Globus pallidus (tissue), 1 donor: Measurements from ENCODE around the gene NEURL3.
"Not testable (repeated sequence)": the region's sequence is repeated elsewhere in the genome, so short reads cannot be mapped to it uniquely, and the experiment has no call there.

Experiments
- DNase-seq: peaks from one replicate; pipeline ENCODE4 v3.0.0-alpha.2; 2015; ENCODE audit warnings: low spot score

NEURL3 gene

GRCh38 chr2:96506016-96506906 is 1.1 kb upstream of the NEURL3 start:
- no peak for DNase-seq

GRCh38 chr2:96503637-96504243 is 1.4 kb downstream of the NEURL3 start:
- DNase-seq: no peak

GRCh38 chr2:96502891-96503636 is 2.1 kb downstream of the NEURL3 start:
- DNase-seq: no peak

DNA sequence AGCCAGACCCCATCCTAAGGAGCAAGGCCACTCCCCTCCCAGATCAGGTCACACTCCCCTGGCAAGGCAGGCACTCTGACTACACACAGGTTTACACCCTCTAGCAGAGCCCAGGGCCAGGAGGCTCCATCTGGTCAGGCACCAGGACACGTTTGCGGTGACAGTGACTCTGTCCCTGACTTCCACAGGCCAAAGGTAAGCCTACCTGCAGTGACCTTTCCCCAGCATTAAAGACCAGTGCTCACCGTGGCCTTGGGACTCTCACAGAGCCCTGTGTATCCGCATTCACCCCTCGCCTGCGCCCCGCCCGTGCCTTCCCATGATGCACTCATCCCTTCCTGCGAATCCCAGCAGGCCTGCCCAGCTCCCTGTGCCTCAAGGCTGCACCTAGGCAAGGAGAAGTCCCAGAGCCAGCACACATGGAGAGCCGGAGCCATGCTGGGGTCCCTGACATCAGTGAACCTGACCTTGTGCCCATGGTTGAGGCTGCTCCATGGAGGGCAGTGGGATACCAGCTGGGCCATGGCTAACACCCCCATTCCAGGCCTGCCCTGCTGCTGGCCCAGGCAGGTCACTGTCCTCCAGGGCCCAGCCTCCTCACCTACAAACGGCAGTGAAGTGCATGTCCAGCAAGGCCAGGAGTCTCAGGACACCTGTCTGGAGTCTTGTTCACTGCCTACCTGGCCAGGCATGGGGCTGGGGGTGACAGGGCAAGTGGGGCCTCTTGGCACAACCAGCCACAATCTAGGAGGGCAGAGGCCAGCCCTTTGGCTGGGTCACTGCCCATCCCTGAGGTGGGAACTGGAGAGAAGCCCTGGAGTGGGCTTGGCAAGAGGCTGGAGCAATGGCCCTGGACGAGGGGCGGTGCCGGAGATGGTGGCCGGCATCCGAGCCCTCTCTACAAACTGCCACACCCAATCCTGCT is 3.0 kb downstream of the NEURL3 start:
- no peak for DNase-seq

DNA sequence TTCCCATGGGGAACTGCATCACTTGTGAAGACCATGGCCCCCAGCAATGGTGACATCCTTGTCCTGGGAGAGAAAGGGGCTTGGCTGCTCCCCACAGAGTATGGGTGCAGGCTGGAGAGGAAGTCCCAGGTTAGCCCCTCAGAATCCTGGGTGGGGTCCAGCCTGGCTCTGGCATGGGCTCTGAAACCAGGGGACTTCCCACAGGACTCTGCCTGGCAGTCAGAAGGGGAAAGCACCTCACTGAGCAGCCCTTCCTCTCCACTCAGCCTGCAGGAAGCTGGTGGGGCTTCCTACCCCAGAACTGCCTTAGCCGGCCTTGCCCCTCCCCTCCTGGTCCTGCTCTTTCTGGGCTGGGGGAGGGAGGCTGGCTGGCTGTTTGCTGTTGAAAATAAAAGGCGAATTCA is 3.7 kb downstream of the NEURL3 start:
- no peak for DNase-seq

DNA sequence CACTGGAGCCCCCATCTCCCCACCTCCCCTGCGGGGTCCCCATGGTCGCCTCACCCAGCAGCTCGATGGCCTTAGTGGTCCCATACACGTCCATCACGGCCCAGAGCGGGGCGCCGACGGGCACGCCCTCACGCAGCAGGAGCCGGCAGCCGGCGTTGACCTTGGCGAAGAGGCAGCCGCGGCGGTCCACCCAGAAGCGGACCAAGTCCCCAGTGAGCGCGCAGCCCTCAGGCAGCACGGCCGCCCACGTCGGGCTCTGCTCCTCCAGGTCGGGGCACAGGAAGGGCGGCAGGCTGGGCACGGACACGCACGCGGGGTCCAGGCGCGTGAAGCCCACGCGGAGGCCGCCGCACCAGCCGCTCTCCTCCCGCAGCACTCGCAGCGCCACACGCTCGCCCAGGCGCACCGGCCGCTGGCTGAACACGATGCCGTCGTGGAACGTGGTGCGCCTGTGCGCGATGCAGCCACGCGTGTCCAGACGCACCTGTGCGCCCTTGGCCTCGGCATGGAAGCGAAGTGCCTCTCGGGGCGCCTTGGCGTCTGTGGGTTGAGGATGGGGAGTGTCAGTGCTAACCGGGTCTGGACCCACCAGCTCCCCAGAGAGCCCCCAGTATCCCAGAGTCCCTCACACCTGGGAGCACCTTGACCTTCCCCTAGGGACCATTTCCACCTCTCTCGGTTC is 4.6 kb downstream of the NEURL3 start:
- DNase-seq: no peak

DNA sequence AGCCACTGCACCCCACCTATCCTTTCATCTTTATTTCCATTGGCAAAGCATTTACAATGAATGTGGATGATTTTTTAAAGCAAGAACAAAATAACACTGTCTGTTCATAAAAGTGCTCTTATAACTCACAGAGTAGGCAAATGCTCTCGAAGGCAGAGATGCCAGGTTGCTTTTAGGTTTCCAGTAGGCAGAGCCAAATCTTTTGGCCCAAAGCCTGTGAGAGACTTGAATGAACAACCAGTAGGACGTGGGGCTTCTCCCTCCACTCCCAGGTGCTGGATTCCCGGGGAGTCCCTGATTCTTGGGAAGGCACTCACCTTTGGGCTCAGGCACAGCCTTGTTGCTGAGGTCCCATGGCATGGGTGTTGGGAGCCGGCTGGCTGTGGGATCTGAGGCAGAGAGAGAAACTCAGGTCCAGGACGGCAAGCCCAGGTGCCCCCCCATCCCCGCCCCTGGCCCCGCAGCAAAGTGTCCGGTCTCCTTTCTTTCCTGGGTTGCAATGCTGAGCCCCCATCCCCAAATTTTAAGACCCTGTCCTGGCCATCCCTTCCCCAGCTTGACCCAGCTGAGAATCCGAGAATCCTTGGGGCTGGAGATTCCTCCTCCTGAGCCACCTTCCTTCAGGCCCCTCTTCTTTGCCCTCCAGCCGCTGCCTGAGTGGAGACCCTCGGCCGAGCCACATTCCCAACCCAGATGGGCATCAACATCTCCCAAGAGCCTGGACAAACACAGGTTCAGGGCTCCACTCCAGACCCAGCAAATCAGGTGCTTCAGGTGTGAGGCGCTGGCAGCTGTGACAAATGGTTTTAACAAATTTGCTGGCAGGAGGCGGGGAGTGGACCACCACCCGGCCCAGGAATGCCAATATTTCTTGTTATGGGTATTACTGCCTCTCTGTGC is 5.8 kb downstream of the NEURL3 start:
- DNase-seq: no peak

DNA sequence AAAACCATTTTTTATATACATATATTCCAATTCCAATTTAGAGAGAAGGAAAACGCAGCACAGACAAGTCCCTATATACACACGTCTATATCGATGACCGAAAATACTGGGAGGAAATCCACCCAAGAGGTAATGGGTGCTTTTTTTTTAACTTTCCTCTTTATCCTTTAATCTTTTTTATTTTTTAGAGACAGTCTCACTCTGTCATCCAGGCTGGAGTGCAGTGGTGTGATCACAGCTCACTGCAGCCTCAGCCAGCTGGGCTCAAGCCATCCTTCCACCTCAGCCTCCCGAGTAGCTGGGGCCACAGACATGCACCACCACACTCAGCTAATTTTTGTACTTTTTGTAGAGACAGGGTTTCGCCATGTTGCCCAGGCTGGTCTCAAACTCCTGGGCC is 6.5 kb downstream of the NEURL3 start:
- not testable (repeated sequence) for DNase-seq

DNA sequence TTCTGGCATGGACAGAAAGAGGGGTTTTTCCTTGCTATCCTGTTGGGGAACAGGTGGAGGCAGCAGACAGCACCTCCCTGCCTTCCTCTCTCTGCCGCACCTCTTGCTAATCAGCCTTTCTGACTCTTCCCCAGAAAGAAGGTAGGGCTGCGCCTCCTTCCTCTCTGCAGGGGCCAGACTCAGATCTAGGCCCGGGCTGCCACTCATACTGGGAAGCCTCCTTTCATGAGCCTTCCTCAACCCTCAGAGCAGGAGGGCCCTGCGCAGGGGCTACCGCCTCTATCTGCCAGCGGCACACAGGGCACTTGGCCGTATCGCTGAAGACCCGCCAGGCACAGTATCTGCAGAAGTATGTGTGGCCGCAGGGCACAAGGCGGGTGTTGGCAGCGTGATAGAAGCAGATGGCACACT is 7.1 kb downstream of the NEURL3 start:
- DNase-seq: no peak

DNA sequence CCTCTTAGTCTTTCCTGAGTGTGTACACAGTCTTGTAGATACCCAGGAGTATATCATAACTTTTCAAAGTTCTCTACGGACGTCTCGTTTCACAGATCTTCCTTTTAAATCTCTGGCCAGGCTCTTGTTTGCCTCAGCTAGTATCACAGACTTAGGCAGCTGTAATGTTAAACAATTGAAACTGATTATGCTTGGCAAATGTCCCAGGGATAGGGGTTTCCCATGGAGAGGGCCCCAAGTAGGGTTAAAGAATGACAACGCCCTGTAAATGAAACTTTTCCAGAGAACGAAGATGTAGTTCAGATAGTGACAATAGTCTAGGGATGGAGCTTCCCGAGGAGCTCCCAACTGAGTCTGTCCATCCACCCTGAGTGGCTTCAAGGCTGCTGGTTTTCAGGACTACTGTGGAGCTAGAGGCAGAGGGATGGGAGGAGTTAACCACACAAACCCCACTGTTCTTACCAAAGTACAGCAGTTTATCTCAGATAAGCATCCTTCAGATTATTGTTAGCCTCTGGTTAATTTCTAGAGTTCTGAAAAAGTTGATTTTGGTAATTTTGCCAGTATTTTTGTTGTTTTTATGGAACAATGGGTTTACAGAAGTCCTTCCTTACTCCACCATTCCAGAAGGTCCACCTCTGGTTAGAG is 9.1 kb downstream of the NEURL3 start:
- no peak for DNase-seq

- DNase-seq: no peak
Measured at GRCh38 chr2:96494188-96494587, 11.0 kb downstream of the NEURL3 start.

DNA sequence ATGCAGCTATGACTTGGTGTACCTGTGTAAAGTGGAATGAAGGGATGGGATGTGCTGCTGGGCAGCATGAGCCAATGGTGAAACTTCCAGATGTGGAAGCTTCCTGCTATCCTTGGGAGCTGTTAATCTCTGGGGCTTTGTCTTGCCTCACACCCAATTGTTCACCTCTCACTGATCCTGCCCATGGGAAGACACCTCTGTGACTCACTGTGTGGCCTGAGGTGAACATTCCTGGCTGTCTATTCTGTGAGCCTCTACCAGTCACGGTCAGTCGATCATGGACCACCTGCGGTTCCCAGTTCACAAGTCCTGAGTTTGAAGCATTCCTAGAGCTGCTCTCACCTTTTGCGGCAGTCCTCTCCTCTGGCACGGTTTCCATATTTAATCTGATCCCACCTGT is 12.1 kb downstream of the NEURL3 start:
- no peak for DNase-seq

GRCh38 chr2:96491860-96492497 is 13.2 kb downstream of the NEURL3 start:
- no peak for DNase-seq

DNA sequence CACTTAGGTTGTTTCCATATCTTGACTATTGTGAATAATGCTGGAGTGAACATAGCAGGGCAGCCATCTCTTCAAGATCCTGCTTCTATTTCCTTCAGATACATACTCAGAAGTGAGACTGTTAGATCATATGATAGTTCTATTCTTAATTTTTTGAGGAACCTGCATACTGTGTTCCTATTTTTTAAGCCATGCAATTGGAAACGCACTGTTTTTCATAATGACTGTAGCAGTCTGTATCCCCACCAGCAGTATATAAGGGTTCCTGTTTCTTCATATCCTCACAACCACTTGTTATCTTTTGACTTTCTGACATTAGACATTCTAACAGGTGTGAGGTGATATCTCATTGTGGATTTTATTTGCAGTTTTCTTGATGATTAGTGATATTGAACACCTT is 15.5 kb downstream of the NEURL3 start:
- DNase-seq: no peak

- no peak for DNase-seq
Measured at GRCh38 chr2:96489261-96489660, 15.9 kb downstream of the NEURL3 start.

DNA sequence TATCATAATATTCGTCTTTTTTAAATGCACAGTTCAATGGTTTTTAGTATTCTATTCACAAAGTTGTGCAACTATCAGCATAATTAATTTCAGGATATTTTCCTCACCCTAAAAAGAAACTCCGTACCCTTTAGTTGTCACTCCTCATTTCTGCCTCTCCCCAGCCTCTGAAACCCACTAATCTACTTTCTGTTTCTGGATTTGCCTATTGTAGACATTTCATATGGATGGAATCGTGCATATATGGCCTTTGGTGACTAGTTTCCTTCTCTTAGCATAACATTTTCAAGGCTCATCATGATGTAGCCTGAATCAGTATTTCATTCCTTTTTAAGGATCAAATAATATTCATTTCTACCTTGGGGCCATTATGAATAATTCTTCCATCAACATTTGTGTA is 18.5 kb downstream of the NEURL3 start:
- DNase-seq: no peak

DNA sequence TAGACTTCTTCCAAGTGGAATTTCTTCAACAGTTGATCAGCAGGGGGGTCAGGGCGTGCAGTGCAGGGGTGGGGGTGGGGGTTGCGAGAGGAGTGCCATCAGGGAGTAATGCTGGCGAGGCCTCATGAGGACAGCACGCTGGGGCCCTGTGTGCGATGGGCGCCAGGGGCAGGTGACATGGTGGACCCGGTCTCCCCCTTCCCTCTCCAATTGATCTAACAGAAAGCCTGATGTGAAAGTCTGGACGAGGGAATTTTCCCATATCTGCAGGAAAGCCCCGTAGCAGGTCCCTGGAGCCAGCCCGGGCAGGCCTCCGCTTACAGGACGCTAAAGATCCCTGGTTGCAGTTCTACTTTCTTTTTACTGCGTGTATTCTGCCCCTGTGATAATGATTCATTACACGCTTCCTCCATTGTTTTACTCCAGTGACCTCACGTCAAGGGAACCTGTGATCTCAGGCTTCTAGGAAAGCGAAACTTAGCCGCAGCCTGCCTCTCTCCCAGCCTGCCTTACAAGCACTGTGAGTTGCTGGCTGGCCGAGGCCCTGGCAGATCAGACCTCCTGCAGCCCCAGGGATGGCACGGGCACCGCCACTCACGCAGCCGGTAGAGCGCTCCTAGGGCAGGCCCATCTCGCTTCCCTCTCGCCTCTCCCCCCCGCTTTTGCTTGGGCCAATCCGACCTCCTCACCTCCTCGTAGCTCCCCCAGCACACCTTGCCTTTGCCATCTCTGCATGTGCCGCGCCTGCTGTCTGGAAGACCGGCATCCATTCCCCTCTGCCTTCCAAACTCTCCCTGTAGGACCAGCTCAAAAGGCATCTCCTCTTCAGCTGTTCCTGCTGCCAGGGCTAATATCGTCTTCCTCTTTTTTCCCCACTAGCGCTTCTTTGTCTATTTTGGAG is 19.2 kb downstream of the NEURL3 start:
- DNase-seq: peak; percentile 55

DNA sequence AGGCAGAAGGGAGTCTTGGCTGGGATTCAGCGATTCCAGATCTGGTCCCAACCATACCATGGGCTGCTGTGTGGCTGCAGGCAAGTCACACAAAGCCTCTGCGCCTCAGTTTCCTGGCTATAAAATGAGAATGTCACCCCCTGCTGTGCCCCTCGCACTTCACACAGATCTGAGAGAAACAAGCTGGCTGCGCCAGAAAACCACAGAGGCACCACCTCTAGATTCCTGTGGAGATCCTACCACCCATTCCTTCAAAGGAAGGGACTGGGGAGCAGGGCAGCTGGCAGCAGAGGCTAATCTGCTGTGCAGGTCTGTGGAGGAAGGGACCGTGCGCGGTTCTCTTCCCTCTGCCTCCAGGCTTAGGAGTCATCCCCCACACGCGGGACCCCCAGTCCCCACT is 19.8 kb downstream of the NEURL3 start:
- no peak for DNase-seq
